ENCODE data around the gene SEL1L. TPM values are rescaled to one million over a fixed set of nuclear protein-coding genes. Genes with fewer than 3 reads are reported as not detected.

Gene SEL1L
- total and polyA plus RNA-seq, 2 experiments from 2014 or later, result 20.6 to 22.6 TPM

DNA sequence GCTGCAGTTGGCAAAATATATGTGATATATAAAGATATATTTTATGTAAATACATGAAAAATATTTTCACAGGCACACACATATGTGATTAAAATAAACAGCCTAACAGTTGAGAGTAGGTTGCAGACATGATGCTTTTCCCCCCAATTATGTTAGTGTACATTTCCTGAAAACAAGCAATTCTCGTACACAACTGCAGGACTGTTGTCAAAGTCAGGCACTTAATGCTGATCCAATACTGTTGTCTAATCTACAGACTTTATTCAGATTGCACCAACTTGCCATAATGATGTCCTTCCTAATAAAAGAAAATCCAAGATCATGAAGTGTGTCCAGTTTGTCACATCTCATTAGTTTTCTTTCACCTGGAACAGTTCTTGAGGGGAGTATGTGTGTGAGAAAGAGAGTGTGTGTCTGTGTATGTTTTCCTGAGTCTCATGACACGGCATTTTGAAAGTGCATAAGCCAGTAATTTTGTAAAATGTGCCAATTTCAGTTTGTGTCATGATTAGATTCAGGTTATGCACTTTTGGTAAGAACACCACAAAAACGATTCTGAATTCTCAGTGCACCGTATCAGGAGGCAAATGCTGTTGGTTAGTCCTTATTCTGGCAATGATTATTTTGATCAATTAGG, 16.5 kb upstream of the SEL1L start:
- no peaks in the 10 kb centered on the region for H3K27me3 ChIP-seq (ENCODE audit: insufficient read depth)
- H3K4me1 Mint-ChIP-seq, result no peaks in the 10 kb centered on the region
- no peak for ATAC-seq
- H3K4me2 ChIP-seq, result no peak overlapping the region
- no peak for TF ChIP-seq NANOG (IDR thresholded peaks at IDR 0.05; ENCODE audit: borderline replicate concordance)
- TF ChIP-seq, protein P1, sequence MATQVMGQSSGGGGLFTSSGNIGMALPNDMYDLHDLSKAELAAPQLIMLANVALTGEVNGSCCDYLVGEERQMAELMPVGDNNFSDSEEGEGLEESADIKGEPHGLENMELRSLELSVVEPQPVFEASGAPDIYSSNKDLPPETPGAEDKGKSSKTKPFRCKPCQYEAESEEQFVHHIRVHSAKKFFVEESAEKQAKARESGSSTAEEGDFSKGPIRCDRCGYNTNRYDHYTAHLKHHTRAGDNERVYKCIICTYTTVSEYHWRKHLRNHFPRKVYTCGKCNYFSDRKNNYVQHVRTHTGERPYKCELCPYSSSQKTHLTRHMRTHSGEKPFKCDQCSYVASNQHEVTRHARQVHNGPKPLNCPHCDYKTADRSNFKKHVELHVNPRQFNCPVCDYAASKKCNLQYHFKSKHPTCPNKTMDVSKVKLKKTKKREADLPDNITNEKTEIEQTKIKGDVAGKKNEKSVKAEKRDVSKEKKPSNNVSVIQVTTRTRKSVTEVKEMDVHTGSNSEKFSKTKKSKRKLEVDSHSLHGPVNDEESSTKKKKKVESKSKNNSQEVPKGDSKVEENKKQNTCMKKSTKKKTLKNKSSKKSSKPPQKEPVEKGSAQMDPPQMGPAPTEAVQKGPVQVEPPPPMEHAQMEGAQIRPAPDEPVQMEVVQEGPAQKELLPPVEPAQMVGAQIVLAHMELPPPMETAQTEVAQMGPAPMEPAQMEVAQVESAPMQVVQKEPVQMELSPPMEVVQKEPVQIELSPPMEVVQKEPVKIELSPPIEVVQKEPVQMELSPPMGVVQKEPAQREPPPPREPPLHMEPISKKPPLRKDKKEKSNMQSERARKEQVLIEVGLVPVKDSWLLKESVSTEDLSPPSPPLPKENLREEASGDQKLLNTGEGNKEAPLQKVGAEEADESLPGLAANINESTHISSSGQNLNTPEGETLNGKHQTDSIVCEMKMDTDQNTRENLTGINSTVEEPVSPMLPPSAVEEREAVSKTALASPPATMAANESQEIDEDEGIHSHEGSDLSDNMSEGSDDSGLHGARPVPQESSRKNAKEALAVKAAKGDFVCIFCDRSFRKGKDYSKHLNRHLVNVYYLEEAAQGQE (IDR thresholded peaks at IDR 0.05; ENCODE audit: unreplicated experiment), result no peak
- no peak for TF ChIP-seq EZH2 (IDR thresholded peaks at IDR 0.05; ENCODE audit: low read depth, unreplicated experiment)
- no peak for TF ChIP-seq ZNF331 (CRISPR knock-in tag; IDR thresholded peaks at IDR 0.05; ENCODE audit: low read depth)
- TF ChIP-seq ZNF114 (CRISPR knock-in tag; IDR thresholded peaks at IDR 0.05), result no peak
- TF ChIP-seq, protein P2, sequence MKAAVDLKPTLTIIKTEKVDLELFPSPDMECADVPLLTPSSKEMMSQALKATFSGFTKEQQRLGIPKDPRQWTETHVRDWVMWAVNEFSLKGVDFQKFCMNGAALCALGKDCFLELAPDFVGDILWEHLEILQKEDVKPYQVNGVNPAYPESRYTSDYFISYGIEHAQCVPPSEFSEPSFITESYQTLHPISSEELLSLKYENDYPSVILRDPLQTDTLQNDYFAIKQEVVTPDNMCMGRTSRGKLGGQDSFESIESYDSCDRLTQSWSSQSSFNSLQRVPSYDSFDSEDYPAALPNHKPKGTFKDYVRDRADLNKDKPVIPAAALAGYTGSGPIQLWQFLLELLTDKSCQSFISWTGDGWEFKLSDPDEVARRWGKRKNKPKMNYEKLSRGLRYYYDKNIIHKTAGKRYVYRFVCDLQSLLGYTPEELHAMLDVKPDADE (IDR thresholded peaks at IDR 0.05), result no peak
- no peak for TF ChIP-seq STAT1 (IDR thresholded peaks at IDR 0.05; ENCODE audit: unreplicated experiment)
- TF ChIP-seq JUNB (IDR thresholded peaks at IDR 0.05; ENCODE audit: unreplicated experiment), result no peak
- no peak for TF ChIP-seq EZH2phosphoT487 (IDR thresholded peaks at IDR 0.05; ENCODE audit: unreplicated experiment)
- no peak for TF ChIP-seq CREB1 (CRISPR knock-in tag; IDR thresholded peaks at IDR 0.05; ENCODE audit: low read depth)
- TF ChIP-seq, protein P3, sequence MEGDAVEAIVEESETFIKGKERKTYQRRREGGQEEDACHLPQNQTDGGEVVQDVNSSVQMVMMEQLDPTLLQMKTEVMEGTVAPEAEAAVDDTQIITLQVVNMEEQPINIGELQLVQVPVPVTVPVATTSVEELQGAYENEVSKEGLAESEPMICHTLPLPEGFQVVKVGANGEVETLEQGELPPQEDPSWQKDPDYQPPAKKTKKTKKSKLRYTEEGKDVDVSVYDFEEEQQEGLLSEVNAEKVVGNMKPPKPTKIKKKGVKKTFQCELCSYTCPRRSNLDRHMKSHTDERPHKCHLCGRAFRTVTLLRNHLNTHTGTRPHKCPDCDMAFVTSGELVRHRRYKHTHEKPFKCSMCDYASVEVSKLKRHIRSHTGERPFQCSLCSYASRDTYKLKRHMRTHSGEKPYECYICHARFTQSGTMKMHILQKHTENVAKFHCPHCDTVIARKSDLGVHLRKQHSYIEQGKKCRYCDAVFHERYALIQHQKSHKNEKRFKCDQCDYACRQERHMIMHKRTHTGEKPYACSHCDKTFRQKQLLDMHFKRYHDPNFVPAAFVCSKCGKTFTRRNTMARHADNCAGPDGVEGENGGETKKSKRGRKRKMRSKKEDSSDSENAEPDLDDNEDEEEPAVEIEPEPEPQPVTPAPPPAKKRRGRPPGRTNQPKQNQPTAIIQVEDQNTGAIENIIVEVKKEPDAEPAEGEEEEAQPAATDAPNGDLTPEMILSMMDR (conservative IDR thresholded peaks at IDR 0.05; ENCODE audit: low read depth in 2 of 2), result no peak
- TF ChIP-seq, protein P4, sequence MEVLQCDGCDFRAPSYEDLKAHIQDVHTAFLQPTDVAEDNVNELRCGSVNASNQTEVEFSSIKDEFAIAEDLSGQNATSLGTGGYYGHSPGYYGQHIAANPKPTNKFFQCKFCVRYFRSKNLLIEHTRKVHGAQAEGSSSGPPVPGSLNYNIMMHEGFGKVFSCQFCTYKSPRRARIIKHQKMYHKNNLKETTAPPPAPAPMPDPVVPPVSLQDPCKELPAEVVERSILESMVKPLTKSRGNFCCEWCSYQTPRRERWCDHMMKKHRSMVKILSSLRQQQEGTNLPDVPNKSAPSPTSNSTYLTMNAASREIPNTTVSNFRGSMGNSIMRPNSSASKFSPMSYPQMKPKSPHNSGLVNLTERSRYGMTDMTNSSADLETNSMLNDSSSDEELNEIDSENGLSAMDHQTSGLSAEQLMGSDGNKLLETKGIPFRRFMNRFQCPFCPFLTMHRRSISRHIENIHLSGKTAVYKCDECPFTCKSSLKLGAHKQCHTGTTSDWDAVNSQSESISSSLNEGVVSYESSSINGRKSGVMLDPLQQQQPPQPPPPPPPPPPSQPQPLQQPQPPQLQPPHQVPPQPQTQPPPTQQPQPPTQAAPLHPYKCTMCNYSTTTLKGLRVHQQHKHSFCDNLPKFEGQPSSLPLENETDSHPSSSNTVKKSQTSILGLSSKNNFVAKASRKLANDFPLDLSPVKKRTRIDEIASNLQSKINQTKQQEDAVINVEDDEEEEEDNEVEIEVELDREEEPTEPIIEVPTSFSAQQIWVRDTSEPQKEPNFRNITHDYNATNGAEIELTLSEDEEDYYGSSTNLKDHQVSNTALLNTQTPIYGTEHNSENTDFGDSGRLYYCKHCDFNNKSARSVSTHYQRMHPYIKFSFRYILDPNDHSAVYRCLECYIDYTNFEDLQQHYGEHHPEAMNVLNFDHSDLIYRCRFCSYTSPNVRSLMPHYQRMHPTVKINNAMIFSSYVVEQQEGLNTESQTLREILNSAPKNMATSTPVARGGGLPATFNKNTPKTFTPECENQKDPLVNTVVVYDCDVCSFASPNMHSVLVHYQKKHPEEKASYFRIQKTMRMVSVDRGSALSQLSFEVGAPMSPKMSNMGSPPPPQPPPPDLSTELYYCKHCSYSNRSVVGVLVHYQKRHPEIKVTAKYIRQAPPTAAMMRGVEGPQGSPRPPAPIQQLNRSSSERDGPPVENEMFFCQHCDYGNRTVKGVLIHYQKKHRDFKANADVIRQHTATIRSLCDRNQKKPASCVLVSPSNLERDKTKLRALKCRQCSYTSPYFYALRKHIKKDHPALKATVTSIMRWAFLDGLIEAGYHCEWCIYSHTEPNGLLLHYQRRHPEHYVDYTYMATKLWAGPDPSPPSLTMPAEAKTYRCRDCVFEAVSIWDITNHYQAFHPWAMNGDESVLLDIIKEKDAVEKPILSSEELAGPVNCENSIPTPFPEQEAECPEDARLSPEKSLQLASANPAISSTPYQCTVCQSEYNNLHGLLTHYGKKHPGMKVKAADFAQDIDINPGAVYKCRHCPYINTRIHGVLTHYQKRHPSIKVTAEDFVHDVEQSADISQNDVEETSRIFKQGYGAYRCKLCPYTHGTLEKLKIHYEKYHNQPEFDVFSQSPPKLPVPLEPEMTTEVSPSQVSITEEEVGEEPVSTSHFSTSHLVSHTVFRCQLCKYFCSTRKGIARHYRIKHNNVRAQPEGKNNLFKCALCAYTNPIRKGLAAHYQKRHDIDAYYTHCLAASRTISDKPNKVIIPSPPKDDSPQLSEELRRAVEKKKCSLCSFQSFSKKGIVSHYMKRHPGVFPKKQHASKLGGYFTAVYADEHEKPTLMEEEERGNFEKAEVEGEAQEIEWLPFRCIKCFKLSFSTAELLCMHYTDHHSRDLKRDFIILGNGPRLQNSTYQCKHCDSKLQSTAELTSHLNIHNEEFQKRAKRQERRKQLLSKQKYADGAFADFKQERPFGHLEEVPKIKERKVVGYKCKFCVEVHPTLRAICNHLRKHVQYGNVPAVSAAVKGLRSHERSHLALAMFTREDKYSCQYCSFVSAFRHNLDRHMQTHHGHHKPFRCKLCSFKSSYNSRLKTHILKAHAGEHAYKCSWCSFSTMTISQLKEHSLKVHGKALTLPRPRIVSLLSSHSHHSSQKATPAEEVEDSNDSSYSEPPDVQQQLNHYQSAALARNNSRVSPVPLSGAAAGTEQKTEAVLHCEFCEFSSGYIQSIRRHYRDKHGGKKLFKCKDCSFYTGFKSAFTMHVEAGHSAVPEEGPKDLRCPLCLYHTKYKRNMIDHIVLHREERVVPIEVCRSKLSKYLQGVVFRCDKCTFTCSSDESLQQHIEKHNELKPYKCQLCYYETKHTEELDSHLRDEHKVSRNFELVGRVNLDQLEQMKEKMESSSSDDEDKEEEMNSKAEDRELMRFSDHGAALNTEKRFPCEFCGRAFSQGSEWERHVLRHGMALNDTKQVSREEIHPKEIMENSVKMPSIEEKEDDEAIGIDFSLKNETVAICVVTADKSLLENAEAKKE (CRISPR knock-in tag; IDR thresholded peaks at IDR 0.05), result no peak
- peaks cover 2% of the 10 kb centered on the region for H3K27me3 Mint-ChIP-seq (ENCODE audit: insufficient read depth, low read depth, poor library complexity)
- no peaks in the 10 kb centered on the region for H3K4me1 ChIP-seq (ENCODE audit: insufficient read depth)
- H3K4me3 Mint-ChIP-seq, result no peak overlapping the region
- H2AFZ ChIP-seq, result no peak overlapping the region
- H3K9me2 ChIP-seq (ENCODE audit: insufficient read depth), result no peaks in the 10 kb centered on the region
- H3K4me3 ChIP-seq, result no peak overlapping the region
- H4K20me1 ChIP-seq (replicated peaks; ENCODE audit: insufficient read depth), result no peaks in the 10 kb centered on the region
- no peaks in the 10 kb centered on the region for H3F3A ChIP-seq (replicated peaks; ENCODE audit: low read depth)
- no peak for DNase-seq (ENCODE audit: low spot score)
- H3K27ac Mint-ChIP-seq, result no peak overlapping the region
- H3K9me3 Mint-ChIP-seq, result no peaks in the 10 kb centered on the region; the same call in 1 of the 3 replicates
- no peaks in the 10 kb centered on the region for H3K79me2 ChIP-seq (replicated peaks; ENCODE audit: insufficient read depth)
- H3K27ac ChIP-seq (ENCODE audit: low read depth), result no peak overlapping the region
- H3K36me3 Mint-ChIP-seq (ENCODE audit: low read depth), result no peaks in the 10 kb centered on the region
- no peaks in the 10 kb centered on the region for H3K36me3 ChIP-seq (ENCODE audit: insufficient read depth)
